Cortex of kidney (tissue), 1 donor: ENCODE data around the gene BEND3.
"Not testable (repeated sequence)": the region's sequence is repeated elsewhere in the genome, so short reads cannot be mapped to it uniquely, and the experiment has no call there.

ENCODE experiments used
- DNase-seq: peaks from one replicate; lab custom pipeline; 2025; lab: John Stamatoyannopoulos, UW

The BEND3 gene

GRCh38 chr6:107114926-107115694 is at the start of gene BEND3:
TSS of gene BEND3 (minus strand) at chr6:107115515. CDS start at chr6:107099285, 16,230 bp downstream.
- no peak for DNase-seq

DNA sequence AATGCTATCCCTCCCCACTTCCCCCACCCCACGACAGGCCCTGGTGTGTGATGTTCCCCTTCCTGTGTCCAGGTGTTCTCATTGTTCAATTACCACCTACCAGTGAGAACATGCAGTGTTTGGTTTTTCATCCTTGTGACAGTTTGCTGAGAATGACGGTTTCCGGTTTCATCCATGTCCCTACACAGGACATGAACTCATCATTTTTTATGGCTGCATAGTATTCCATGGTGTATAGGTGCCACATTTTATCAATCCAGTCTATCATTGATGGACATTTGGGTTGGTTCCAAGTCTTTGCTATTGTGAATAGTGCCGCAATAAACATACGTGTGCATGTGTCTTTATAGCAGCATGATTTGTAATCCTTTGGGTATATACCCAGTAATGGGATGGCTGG is 49.0 kb upstream of the BEND3 start:
- not testable (repeated sequence) for DNase-seq

GRCh38 chr6:107161521-107161920 is 46.2 kb upstream of the BEND3 start:
- no peak for DNase-seq

GRCh38 chr6:107156617-107157016 is 41.3 kb upstream of the BEND3 start:
- no peak for DNase-seq

GRCh38 chr6:107154801-107155160 is 39.5 kb upstream of the BEND3 start:
- DNase-seq = no peak

DNA sequence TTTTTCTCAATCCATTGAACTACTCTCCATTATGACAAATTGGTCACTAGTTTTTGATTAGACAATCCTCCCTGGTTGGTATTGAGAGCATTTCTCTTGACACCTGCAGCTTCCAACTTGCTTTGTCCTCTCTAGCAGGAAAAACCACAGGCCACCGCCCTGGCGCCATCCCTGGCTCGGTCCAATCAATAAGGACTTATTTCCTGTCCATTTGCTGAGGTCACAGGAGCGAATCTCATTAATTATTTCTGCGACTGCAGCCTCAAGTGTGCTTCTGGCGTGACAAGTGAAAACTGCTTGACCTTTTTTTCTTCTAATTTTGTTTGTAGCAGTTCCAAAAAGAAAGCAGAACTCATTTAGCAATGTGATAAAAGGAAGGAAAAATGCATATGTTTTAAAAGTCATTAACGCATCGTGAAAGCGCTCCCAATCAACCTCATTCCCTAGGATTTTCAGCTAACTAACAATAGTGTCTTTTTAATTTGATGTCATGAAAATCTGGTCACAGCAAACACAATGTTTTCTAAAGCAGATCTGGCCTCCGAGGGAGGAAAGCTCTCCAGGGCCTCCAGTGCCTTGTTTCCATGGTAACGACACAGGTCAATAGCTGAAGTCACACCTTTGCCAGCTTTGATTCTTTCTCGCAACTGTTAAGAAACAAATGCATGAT is 39.0 kb upstream of the BEND3 start:
- DNase-seq = no peak

- no peak for DNase-seq
These were observed 37.5 kb upstream of the BEND3 start for GRCh38 chr6:107152638-107153430.

DNA sequence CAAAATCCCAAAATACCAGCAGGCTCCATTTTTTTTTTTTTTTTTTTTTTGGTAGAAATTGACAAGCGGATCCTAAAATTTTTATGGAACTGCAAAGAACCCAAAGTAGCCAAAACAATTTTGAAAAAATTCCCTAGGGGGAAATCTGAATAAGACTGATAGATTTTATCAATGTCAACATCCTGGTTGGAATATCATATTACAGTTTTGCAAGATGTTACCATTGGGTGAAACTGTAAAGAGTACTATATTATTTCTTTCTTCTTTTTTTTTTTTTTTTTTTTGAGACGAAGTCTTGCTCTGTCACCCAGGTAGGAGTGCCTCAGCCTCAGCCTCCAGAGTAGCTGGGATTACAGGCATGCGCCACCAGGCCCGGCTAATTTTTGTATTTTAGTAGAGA is 29.4 kb upstream of the BEND3 start:
- no peak for DNase-seq

- no peak for DNase-seq
These were observed 28.7 kb upstream of the BEND3 start for GRCh38 chr6:107144014-107144413.

DNA sequence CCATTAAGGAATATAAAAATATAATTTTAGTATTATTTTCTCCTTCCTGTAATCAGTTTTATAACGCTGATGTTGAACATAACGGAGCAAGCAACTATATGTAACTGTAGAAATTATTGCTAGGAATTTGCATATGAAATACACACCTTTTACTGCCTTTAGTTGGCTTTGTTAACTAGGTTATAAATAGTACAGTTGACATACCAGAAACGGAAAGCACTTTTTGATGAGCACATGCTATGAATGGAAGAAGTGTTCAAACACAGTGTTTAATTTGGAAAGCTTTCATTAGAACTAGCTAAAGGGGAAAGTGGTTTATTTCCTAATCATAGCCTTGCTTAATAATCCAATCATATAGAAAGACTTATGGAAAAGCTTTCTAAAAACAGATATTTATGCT is 25.3 kb upstream of the BEND3 start:
- no peak for DNase-seq

- DNase-seq = not testable (repeated sequence)
These were observed 21.0 kb upstream of the BEND3 start for GRCh38 chr6:107136324-107136723.

DNA sequence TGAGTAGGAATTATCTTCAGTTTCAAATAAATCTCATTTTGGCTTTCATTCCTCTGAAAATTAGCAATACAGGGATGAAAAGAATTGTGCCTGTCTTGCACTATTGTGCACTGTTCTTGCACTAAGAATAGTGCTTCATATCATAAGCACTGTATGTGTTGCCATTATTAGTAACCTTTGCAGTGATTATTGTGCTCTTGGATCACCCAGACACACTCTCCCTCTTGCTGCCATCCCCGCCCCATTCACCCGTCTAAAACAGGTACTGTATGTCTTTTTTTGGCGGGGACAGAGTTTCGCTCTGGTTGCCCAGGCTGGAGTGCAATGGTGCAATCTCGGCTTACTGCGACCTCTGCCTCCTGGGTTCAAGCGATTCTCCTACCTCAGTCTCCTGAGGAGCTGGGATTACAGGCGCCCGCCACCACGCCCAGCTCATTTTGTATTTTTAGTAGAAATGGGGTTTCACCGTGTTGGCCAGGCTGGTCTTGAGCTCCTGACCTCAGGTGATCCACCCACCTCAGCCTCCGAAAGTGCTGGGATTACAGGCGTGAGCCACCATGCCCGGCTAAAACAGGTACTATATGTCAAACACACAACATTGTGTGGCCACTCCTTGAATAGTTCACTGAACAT is 19.8 kb upstream of the BEND3 start:
- not testable (repeated sequence) for DNase-seq

GRCh38 chr6:107132330-107132954 is 17.1 kb upstream of the BEND3 start:
- no peak for DNase-seq

DNA sequence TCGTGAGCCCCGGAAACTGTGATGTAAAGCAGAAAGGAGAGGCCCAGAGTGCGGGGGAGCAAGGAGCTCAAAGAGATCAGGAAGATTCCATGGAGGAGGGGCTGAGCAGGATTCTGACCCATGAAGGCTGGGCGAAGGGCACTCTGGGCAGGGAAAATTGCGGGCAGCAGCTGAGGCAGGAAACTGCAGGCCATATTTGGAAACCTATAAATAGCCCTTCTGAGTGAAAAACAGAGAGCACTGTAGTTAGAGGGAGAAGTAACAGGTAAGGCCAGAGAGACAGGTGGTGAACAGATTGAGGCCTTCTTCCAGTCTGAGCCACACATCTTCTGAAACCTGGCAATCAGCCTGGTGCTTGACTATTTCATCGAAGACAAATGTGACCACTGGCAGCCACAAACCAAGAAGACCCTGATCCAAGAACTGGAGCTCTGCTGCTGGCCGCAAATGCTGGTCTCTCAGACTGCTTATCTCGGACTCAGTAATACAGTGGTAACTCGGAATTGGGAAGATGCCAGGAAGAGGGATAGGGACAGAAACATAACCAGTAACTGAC is 14.1 kb upstream of the BEND3 start:
- no peak for DNase-seq

- DNase-seq = no peak
These were observed 13.3 kb upstream of the BEND3 start for GRCh38 chr6:107128577-107128976.

- no peak for DNase-seq
These were observed 12.9 kb upstream of the BEND3 start for GRCh38 chr6:107128175-107128574.

GRCh38 chr6:107125771-107126170 is 10.5 kb upstream of the BEND3 start:
- no peak for DNase-seq

- no peak for DNase-seq
These were observed 9.6 kb upstream of the BEND3 start for GRCh38 chr6:107124934-107125348.

DNA sequence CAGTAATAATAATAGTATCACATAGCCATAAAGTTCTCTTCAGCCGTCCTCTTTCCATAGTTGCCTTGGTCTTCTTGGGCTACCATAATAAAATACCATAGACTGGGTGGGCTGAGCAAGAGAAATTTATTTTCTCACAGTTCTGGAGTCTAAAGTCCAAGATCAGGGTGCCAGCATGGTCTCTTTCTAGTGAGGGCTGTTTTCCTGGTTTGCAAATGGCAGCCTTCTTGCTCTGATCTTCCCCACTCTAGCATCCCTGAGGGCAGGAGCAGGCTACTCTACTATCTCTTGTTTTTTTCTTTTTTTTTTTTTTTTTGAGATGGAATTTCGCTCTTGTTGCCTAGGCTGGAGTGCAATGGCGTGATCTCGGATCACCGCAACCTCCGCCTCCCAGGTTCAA is 8.2 kb upstream of the BEND3 start:
- no peak for DNase-seq

DNA sequence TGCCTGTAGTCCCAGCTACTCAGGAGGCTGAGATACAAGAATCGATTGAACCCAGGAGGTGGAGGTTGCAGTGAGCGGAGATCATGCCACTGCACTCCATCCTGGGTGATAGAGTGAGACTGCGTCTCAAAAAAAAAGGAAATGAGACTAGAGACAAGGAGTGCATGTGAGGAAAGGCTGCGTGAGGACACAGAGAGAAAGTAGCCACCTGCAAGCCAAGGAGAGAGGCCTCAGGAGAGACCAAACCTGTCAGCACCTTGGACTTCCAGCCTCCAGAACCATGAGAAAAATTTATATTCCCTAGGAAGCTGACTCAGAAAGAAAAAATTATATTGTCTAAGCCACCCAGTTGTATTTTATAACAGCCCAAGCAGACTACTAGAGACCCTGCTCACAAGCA is 7.4 kb upstream of the BEND3 start:
- no peak for DNase-seq

- DNase-seq = no peak
These were observed 6.7 kb upstream of the BEND3 start for GRCh38 chr6:107121964-107122495.
